GM21737 (cell line): Measurements from ENCODE around the gene SCAND1.

ENCODE experiments used
- ATAC-seq: cut with Tn5 transposase; IDR thresholded peaks from one replicate; pipeline ENCODE4 v1.9.1; 2021; ENCODE audit warnings: mild to moderate bottlenecking, moderate library complexity; ENCODE audit not compliant: unreplicated experiment

Gene SCAND1

DNA sequence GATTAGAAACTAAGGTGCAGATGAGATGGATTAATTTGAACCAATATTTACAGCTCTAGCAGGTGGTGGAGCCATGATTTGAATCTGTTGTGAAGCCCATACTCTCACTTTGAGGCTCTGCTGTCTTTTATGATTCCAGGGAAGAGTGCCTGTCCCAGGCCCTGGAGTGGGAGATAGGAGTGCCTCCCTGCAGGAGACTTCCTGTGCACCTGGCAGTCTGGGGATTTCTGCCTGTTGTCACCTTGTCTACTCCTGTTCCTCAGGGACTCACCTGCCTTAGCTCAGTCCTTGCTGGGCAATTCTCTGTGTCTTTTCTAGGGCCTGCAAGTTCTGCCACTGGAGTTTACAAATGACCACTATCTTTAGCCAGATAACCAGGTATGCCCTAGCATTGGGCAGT lies 46.3 kb downstream of the SCAND1 start:
- no peak for ATAC-seq

- no peak for ATAC-seq
Measured at GRCh38 chr20:35907017-35907701, 47.1 kb downstream of the SCAND1 start.

DNA sequence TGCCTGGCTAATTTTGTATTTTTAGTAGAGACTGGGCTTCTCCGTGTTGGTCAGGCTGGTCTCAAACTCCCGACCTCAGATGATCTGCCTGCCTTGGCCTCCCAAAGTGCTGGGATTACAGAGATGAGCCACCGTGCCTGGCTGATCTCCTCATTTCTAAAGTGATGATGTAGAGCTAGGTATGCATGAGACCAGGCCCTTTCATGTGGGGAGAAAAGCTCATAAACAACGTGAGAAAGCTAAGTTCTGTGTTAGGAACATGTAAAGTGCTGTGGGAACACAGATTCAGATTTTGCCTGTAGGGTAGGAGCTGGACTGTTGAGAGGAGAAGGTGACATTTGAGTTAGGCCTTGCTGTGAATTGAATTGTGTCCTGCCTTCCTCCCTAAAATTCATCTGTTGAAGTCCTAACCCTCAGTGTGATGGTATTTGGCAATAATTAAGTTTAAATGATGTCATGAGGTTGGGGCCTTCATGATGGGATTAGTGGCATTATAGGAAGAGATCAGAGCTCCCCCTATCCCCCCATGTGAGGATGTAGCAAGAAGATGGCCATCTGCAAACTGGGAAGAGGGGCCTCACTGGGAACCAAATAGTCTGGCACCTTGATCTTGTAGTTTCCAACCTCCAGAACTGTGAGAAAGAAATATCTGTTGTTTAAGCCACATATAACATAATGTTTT lies 49.2 kb downstream of the SCAND1 start:
- ATAC-seq = no peak

DNA sequence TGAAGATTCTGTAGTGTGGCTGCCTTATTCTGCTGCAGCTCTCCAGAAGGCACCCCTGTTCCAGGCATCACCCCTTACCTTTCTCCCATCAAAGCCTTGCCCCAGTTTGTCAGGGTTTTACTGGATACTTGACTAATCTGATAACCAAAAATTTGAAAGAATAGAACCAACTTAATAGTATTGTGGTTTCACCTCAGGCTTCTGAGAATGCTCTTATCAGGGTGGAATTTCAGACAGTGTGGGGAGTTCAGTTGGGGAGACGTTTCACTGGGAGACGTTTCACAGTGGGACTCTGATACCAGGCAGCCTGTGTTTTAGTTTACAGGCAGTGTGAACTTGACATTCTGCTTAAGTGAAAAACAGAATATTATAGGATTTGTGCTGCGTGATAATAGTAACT lies 50.5 kb downstream of the SCAND1 start:
- ATAC-seq = no peak
